Skeletal muscle satellite cell (primary cell): Measurements from ENCODE around the gene SEMA3C.

Experiments
- H3K27me3 ChIP-seq: 2 replicates; pipeline ENCODE4 v1.7.0; 2013; ENCODE audit warnings: low read length; ENCODE audit not compliant: control insufficient read depth, insufficient read depth
- H3K36me3 ChIP-seq: 2 replicates; pipeline ENCODE4 v1.7.0; 2013; ENCODE audit warnings: mild to moderate bottlenecking, control low read depth, low read length; ENCODE audit not compliant: insufficient read depth
- H3K4me1 ChIP-seq: 2 replicates; pipeline ENCODE4 v1.7.0; 2013; ENCODE audit warnings: low read length; ENCODE audit not compliant: control insufficient read depth, insufficient read depth
- H3K4me2 ChIP-seq: 2 replicates; pipeline ENCODE4 v1.7.0; 2013; ENCODE audit warnings: mild to moderate bottlenecking, low read length
- H3K4me3 ChIP-seq: 2 replicates; pipeline ENCODE4 v1.7.0; 2013; ENCODE audit warnings: low read length
- H3K9ac ChIP-seq: 2 replicates; pipeline ENCODE4 v1.7.0; 2013; ENCODE audit warnings: mild to moderate bottlenecking, low read depth, low read length, moderate library complexity
- H3K9me3 ChIP-seq: replicated peaks from 2 replicates; pipeline ENCODE4 v1.7.0; 2013; ENCODE audit warnings: mild to moderate bottlenecking, control low read depth, low read length

Gene SEMA3C

DNA sequence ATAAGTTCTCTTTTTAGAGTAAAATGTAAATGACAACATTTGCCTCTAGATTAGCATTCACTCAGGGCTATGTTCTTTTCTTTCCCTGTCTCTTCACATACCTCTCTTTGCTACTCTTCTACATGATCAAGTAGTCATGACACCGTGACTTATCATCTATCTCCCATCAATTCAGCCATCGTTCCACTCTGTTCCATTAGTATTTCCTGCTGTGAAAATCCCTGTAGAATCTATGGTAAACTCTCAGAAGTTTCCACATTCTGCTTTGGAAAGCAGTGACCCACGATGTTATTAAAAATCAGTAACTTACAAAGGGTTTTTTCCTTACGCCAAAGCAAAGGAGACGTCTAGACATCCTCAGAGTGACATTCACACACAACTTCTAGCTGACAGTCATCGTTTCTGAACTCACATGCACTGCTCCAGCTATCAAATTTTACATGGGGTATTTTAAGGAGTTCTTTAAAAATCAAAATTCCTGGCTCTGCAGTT is 135.6 kb downstream of the SEMA3C start:
- no peaks in the 10 kb centered on the region for H3K9me3 ChIP-seq
- no peaks in the 10 kb centered on the region for H3K27me3 ChIP-seq
- H3K36me3 ChIP-seq = peaks cover 39% of the 10 kb centered on the region
- peak overlapping the region; percentile 61 for H3K9ac ChIP-seq
- peak overlapping the region; percentile 38 for H3K4me2 ChIP-seq
- peaks cover 56% of the 10 kb centered on the region for H3K4me1 ChIP-seq
- H3K4me3 ChIP-seq = no peak overlapping the region

DNA sequence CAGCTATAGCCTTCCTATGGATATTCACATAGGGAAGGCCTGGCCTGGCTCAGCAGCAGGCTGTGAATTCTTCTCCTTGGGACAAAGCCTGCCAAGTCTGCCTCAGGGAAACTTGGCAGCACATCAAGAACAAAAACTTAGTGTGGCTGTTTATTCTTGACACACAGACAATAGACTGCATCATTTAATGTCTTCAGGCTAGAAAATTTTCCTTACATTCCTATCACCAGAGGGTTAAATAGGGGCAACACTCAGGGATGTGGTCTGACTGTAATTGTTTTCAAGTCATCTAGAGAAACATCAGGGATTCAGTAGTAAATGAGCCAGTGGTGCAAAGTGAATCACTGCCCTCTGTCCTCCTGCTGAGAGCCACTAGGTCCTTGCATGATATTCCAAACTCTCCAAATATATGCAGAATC is 137.3 kb downstream of the SEMA3C start:
- H3K4me1 ChIP-seq = peaks cover 56% of the 10 kb centered on the region

DNA sequence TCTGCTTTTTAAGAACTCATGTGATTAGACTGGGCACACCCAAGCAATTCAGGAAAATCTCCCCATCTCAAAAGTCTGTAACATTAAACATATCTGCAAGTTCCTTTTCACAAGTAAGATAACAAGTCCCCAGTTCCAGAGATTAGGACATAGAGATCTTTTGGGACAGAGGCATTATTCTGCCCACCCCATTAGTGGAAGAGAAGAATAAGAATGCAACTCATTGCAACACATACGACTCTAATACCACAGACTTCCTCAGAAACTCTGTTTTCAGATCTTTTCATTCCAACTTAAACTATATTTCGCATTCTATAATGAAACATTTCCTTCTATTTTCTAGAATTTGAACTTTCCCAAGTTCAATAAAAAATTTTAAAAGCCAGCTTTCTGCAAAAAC is 137.7 kb downstream of the SEMA3C start:
- Histone ChIP-seq H3K27me3 (no peaks in the 10 kb centered on the region), H3K9ac (peak overlapping the region; percentile 40), H3K9me3 (no peaks in the 10 kb centered on the region), H3K36me3 (peaks cover 29% of the 10 kb centered on the region), H3K4me3 (no peak overlapping the region), H3K4me1 (peaks cover 52% of the 10 kb centered on the region), H3K4me2 (peak overlapping the region; percentile 5)

More for the DNA sequence above, 137.3 kb downstream of the SEMA3C start:
- Histone ChIP-seq H3K27me3 (no peaks in the 10 kb centered on the region), H3K4me2 (peak overlapping the region; percentile 5), H3K9me3 (no peaks in the 10 kb centered on the region), H3K4me3 (no peak overlapping the region), H3K36me3 (peaks cover 32% of the 10 kb centered on the region), H3K9ac (peak overlapping the region; percentile 40)

- H3K9me3 ChIP-seq = no peaks in the 10 kb centered on the region
- H3K36me3 ChIP-seq = peaks cover 19% of the 10 kb centered on the region
- H3K27me3 ChIP-seq = no peaks in the 10 kb centered on the region
- peaks cover 51% of the 10 kb centered on the region for H3K4me1 ChIP-seq
- no peak overlapping the region for H3K4me3 ChIP-seq
- no peak overlapping the region for H3K9ac ChIP-seq
- H3K4me2 ChIP-seq = no peak overlapping the region
Observed at GRCh38 chr7:80779456-80779855, 139.4 kb downstream of the SEMA3C start.

DNA sequence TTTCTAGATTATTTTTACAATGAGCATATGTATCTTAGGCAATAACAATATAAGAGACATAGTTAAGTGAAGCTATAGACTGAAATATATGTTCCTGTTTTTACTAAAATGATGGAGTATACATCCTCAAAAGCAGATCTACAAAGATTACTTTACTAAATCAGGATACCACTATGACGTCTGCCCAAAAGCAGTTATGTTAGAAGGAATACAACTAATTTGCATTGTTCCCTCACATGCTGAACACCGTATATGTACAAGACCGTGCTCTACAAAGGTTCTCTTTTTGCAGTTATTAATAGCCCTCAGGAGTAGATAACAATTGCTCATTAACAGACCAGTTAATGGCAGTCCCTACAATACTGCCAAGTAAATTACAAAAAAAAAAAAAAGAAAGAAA is 143.0 kb downstream of the SEMA3C start:
- H3K36me3 ChIP-seq = peaks cover 40% of the 10 kb centered on the region
- H3K4me3 ChIP-seq = no peak overlapping the region
- H3K9ac ChIP-seq = no peak overlapping the region
- H3K4me1 ChIP-seq = peaks cover 24% of the 10 kb centered on the region
- H3K27me3 ChIP-seq = no peaks in the 10 kb centered on the region
- H3K9me3 ChIP-seq = no peaks in the 10 kb centered on the region
- H3K4me2 ChIP-seq = no peak overlapping the region

GRCh38 chr7:80775482-80775881 is 143.4 kb downstream of the SEMA3C start:
- no peak overlapping the region for H3K9ac ChIP-seq
- peaks cover 44% of the 10 kb centered on the region for H3K36me3 ChIP-seq
- no peak overlapping the region for H3K4me2 ChIP-seq
- no peak overlapping the region for H3K4me3 ChIP-seq
- peaks cover 25% of the 10 kb centered on the region for H3K4me1 ChIP-seq
- H3K9me3 ChIP-seq = no peaks in the 10 kb centered on the region
- no peaks in the 10 kb centered on the region for H3K27me3 ChIP-seq

- no peaks in the 10 kb centered on the region for H3K27me3 ChIP-seq
- no peak overlapping the region for H3K9ac ChIP-seq
- H3K36me3 ChIP-seq = peaks cover 49% of the 10 kb centered on the region
Observed at GRCh38 chr7:80774843-80775242, 144.0 kb downstream of the SEMA3C start.

GRCh38 chr7:80773787-80774508 is 144.9 kb downstream of the SEMA3C start:
- Histone ChIP-seq H3K9ac (no peak overlapping the region), H3K9me3 (no peaks in the 10 kb centered on the region), H3K4me1 (peaks cover 40% of the 10 kb centered on the region), H3K4me3 (no peak overlapping the region), H3K36me3 (peaks cover 45% of the 10 kb centered on the region), H3K4me2 (no peak overlapping the region), H3K27me3 (no peaks in the 10 kb centered on the region)

More at GRCh38 chr7:80774843-80775242, 144.0 kb downstream of the SEMA3C start:
- Histone ChIP-seq H3K4me1 (peaks cover 31% of the 10 kb centered on the region), H3K4me3 (no peak overlapping the region), H3K4me2 (no peak overlapping the region), H3K9me3 (no peaks in the 10 kb centered on the region)

- H3K9ac ChIP-seq = no peak overlapping the region
- H3K27me3 ChIP-seq = no peaks in the 10 kb centered on the region
- peaks cover 40% of the 10 kb centered on the region for H3K4me1 ChIP-seq
- H3K36me3 ChIP-seq = peaks cover 36% of the 10 kb centered on the region
- no peaks in the 10 kb centered on the region for H3K9me3 ChIP-seq
- no peak overlapping the region for H3K4me3 ChIP-seq
- no peak overlapping the region for H3K4me2 ChIP-seq
Observed at GRCh38 chr7:80772347-80772993, 146.4 kb downstream of the SEMA3C start.

GRCh38 chr7:80771523-80771922 is 147.3 kb downstream of the SEMA3C start:
- Histone ChIP-seq H3K9ac (no peak overlapping the region), H3K36me3 (peaks cover 41% of the 10 kb centered on the region), H3K9me3 (no peaks in the 10 kb centered on the region), H3K4me3 (no peak overlapping the region), H3K4me1 (peaks cover 47% of the 10 kb centered on the region), H3K27me3 (no peaks in the 10 kb centered on the region), H3K4me2 (no peak overlapping the region)

DNA sequence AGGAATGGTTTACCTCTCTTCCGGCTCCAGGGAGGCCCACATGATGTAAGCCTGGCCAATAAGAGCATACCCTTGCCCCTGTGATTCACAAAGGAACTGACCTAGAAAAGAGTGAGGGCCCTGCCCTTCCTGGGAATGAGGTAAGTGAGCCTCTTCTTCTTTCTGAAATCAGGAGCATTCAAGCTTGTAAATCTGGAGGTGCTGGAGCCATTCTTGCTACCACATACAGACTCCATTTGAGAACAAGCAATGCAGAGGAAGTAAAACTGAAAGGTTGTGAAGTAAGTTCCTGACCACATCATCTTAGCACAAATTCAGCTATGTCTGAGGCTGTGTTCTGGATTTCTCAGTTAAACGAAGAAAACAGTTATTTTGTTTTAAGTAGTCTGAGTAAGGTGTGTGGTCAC is 148.2 kb downstream of the SEMA3C start:
- Histone ChIP-seq H3K4me2 (no peak overlapping the region), H3K9ac (no peak overlapping the region), H3K27me3 (no peaks in the 10 kb centered on the region), H3K4me1 (peaks cover 42% of the 10 kb centered on the region), H3K9me3 (no peaks in the 10 kb centered on the region), H3K36me3 (peaks cover 49% of the 10 kb centered on the region), H3K4me3 (no peak overlapping the region)
